GM12891 (cell line): Measurements from ENCODE around the gene WT1.

Source experiments
- DNase-seq: peaks from one replicate; pipeline ENCODE4 v3.0.0; 2011; ENCODE audit warnings: low spot score; ENCODE audit not compliant: insufficient read length
- FAIRE-seq: peaks from 2 replicates; lab custom pipeline; 2011; peaks lifted over from hg19 to GRCh38; lab: Jason Lieb, UNC
- PAX5 ChIP-seq: IDR thresholded peaks from 2 replicates; pipeline ENCODE4 v1.6.1; 2011; ENCODE audit warnings: low read length, moderate library complexity, mild to moderate bottlenecking; ENCODE audit not compliant: insufficient read depth, severe bottlenecking
- POLR2A ChIP-seq: IDR thresholded peaks from 2 replicates; pipeline ENCODE4 v1.6.1; 2011; ENCODE audit warnings: low read depth, low read length, control low read depth
- POLR2AphosphoS5 ChIP-seq: IDR thresholded peaks from 2 replicates; pipeline ENCODE4 v1.6.1; 2011; ENCODE audit warnings: low read depth, low read length, control low read depth
- POU2F2 ChIP-seq: IDR thresholded peaks from 2 replicates; pipeline ENCODE4 v1.6.1; 2011; ENCODE audit warnings: low read depth, mild to moderate bottlenecking, control low read depth, low read length, moderate library complexity
- SPI1 ChIP-seq: IDR thresholded peaks from 2 replicates; pipeline ENCODE4 v1.6.1; 2011; ENCODE audit warnings: low read depth, low read length, control low read depth
- TAF1 ChIP-seq: IDR thresholded peaks from 2 replicates; pipeline ENCODE4 v1.6.1; 2011; ENCODE audit warnings: low read depth, low read length, control low read depth

The WT1 gene

DNA sequence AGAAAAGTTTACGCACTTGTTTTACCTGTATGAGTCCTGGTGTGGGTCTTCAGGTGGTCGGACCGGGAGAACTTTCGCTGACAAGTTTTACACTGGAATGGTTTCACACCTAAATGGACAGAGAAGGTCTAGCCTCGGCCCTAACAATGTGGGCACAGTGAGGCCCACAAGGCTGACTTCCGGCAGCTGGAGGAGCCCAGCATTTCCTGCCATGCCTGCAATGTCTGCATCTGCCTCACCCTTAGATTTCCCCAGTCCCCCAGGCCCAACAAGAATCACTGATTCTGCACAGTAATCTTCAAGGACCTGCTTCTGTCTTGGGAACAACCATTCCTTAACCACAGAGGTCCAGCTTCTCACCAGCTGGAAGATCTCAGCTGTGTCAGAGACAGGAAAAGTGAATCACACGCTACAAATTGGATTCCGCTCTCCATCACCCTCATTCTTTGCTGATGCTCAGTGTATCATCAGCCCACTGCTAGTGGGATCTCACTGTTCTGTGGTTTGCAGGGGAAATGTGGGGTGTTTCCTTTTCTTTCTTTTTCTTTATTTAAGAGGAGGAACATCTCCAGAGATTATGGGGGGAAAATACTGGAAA is 43.3 kb downstream of the WT1 start:
- FAIRE-seq = no peak
- DNase-seq = no peak
- TF ChIP-seq POLR2A (no peak), TAF1 (no peak), POLR2AphosphoS5 (no peak), POU2F2 (no peak), SPI1 (no peak), PAX5 (no peak)

DNA sequence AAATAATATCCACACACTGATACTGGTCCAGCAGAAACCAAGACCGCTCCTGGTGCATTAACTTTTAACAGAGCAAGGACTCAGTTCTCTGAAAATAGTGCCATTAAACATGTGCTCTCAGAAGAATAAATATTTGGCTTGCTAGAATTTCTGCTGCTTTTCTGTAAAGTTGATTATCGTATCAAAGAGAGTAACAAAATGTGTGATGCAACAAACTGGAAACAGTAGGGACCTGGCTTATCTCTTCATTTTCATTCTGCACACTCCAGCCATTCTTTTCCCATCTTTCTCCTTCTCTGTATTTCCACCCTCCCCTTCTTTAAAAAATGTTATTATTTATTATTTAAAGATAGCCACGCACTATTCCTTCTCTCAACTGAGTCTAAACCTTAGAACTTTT is 43.9 kb downstream of the WT1 start:
- DNase-seq (no peak), FAIRE-seq (no peak)
- no peak for TF ChIP-seq PAX5
- TF ChIP-seq POLR2A = no peak
- no peak for TF ChIP-seq TAF1
- no peak for TF ChIP-seq POLR2AphosphoS5
- TF ChIP-seq SPI1 = no peak
- no peak for TF ChIP-seq POU2F2

DNA sequence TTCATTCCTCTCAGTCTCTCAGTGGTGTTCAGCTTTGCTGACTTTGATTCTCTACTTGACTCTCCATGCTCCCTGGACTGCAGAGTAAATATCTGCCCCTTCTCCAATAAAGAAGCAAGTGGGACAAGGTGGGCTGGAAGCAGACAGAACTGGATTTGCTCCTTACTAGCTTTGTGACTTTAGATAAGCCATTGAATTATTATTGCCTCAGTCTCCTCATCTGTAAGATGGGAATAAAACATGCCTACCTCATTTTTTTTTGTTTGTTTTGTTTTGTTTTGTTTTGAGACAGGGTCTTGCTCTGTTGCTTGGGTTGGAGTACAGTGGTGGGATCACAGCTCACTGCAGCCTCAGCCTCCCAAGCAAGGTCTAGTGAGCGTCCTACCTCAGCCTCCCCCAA is 44.6 kb downstream of the WT1 start:
- TF ChIP-seq SPI1 (no peak), POU2F2 (no peak), POLR2AphosphoS5 (no peak), POLR2A (no peak), PAX5 (no peak), TAF1 (no peak)
- FAIRE-seq = no peak
- no peak for DNase-seq

DNA sequence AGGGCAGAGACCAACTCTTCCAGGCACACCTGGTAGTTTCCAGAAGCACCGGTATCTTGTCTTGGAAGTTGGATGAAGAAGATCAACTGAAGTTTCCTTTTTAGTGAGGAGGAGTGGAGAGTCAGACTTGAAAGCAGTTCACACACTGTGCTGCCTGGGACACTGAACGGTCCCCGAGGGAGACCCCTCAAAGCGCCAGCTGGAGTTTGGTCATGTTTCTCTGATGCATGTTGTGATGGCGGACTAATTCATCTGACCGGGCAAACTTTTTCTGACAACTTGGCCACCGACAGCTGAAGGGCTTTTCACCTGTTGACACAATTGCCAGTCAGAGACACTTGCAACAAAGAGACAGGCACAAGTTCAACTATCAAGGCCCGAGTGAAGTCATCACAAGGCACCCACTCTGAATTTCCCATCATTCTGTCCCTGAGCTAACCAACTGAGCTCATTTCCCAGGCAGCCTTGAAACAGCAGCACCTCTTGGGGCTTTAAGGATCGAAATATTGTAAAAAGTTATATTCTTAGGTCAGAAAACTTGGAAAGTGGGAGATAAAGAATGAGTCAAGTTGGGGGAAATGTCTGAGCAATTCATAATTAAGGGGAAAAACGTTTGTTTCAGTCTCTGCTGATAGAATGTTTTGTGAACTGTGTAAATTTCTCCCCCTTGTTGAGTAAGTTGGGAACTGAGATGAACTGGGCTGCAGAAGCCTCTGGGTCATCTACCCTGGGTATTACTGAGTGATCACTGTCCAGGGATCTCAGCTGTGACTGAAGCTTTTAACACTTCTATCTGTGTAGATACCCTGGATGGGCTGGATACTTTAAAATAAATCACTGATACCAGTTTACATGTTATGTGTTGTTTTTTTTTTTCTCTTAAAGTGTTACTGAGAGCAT is 46.2 kb downstream of the WT1 start:
- TF ChIP-seq TAF1 (no peak), PAX5 (no peak), POU2F2 (no peak)
- no peak for FAIRE-seq
- DNase-seq = no peak

DNA sequence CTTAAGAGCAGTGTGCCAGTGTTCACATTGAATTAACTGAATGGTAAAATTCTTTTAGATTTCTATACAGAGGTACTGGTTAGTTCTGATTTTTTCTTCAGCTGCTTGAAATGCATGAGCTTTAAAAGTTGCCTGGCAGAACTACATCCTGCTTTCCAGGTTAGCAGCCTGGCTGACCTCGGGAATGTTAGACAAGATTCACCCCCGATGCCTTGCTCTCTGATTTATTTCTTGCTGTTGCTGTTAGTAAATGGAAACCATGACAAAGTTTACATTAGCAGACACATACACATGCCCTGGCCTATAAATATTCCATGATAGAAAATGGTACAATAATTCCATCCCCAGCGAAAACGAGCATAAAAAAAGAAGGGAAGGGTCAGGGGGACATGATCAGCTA is 47.0 kb downstream of the WT1 start:
- no peak for DNase-seq
- no peak for TF ChIP-seq SPI1
- TF ChIP-seq POLR2A = no peak
- no peak for TF ChIP-seq PAX5
- no peak for TF ChIP-seq POLR2AphosphoS5
- TF ChIP-seq POU2F2 = no peak
- no peak for TF ChIP-seq TAF1
- FAIRE-seq = no peak

DNA sequence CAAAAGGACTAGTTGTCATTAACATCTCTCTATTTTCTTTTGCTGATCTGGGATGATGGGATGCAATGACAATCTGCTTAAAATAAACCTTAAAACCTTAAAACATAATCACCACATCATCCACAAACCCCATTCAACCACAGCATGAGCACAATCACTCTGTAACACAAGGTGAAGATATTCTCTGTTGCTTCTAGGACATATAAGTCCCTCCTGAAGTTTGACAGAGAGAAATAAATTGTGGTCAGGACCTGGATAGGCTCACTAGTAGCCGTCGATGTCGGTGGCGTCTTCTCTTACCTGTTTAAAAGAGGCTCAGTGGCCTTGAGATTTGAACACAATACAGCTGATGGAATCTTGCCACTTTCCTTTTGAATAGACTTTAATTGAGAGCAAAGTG is 47.9 kb downstream of the WT1 start:
- TF ChIP-seq PAX5 (no peak), POLR2A (no peak), POLR2AphosphoS5 (no peak), TAF1 (no peak), POU2F2 (no peak), SPI1 (no peak)
- DNase-seq (no peak), FAIRE-seq (no peak)

DNA sequence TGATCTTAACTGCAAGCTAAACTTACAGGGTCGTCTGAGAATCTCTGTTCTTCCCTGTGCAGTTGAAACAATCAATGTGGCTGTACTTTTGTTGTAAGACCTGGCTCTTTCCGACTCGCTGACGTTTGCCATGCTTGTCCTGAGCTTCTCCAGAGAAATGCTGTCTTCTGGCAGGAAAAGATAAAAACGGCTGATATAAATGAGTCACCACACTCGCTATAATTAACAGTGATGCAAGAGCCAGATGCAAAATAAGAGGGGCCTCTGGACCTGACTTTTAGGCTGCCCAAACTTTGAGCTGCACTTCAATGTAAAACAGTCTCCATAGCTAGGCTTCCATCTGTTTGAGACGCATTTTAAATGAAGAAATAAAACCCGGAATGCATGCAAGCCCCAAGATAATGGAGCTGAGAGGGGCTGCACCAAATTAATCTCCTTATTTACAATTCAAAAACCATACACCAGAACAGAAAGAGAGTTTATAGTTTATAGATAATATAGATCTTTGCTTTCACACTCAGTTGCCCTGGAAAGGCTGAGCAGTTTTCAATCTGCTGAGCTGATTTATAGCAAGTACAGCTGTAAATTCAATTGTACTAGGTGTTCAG is 48.5 kb downstream of the WT1 start:
- DNase-seq (no peak), FAIRE-seq (no peak)
- TF ChIP-seq POU2F2 (no peak), SPI1 (no peak), PAX5 (no peak), POLR2AphosphoS5 (no peak), TAF1 (no peak), POLR2A (no peak)

DNA sequence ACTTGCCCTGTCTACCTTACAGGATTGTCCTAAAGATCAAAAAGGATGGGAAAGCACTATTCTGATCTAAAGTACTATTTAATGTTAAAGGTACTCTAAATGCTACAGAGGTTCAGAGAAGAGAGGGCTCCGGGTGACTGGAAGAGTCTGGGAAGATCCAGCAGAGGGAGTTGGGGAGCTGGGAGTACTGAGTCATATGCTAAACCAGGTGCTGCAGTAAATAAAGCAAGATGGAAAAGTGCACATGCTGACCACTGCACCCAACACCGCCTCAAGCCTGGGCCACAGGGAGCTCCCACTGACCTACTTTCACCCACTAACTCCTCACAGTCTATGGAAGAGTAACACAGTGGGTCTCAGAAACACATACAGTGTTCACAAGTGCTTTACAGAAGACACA is 49.3 kb downstream of the WT1 start:
- FAIRE-seq (no peak), DNase-seq (no peak)
- no peak for TF ChIP-seq TAF1
- TF ChIP-seq POLR2AphosphoS5 = no peak
- no peak for TF ChIP-seq POLR2A
- TF ChIP-seq POU2F2 = no peak
- no peak for TF ChIP-seq PAX5
- TF ChIP-seq SPI1 = no peak

DNA sequence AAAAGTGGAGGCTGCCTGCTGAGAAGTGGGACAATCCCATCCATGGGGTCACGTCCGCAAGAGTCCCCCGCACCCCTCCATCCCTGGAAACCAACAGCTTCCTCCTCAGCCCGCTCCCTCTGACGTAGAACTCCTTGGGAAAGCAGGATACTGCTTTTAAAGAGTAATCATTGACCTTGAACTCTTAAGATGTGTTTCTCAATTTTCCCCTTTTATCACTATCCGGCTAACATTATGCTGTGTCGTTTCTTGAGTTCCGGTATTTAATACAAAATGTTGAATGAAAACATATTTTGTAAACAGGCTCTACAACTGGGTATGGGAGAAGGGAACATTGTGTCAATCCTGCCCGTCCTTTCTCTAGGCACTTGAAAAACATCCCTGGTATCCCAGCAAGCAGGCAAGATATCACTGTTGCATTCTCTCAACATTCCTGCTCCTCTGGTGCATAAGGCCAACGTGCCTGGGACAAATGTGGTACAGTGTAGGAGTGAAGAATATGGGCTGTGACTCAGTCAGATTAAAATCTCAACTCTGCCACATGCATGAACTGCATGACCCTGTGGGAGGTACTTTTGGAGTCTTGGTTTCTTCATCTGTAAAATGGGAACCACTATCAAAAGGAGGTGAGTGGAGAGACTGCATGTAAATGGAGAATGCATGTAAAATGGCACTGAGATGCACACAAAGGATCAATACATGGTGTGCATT is 52.8 kb downstream of the WT1 start:
- no peak for DNase-seq

More for the DNA sequence above, 52.8 kb downstream of the WT1 start:
- FAIRE-seq = no peak
- no peak for TF ChIP-seq PAX5
- no peak for TF ChIP-seq POU2F2
- TF ChIP-seq POLR2AphosphoS5 = no peak
- TF ChIP-seq POLR2A = no peak
- TF ChIP-seq SPI1 = no peak
- no peak for TF ChIP-seq TAF1
